Gastrocnemius medialis (tissue), 4 donors: ENCODE data around the gene PRUNE2.

Experiments used
- CTCF ChIP-seq, 5 experiments: fragments of 450-650 bp in 3 of 5; fragments of 200-600 bp in 2 of 5; sonication (generic) in 2 of 5; IDR thresholded peaks in 4 of 5; conservative IDR thresholded peaks in 1 of 5; 1 replicate in 4 of 5; 2 replicates in 1 of 5; pipeline ENCODE4 v1.5.1; 2016 to 2019; ENCODE audit warnings: antibody characterized with exemption in 5 of 5, mild to moderate bottlenecking in 3 of 5, moderate library complexity in 3 of 5
- POLR2A ChIP-seq, 2 donors: fragments of 450-650 bp; IDR thresholded peaks; one replicate each; pipeline ENCODE4 v1.6.1; 2017; ENCODE audit warnings: antibody characterized with exemption in 2 of 2, mild to moderate bottlenecking in 2 of 2, moderate library complexity in 2 of 2

- TF ChIP-seq CTCF (IDR thresholded peaks at IDR 0.05 in 4 of 5, conservative IDR thresholded peaks at IDR 0.05 in 1 of 5) (no peak), POLR2A (IDR thresholded peaks at IDR 0.05) (no peak)
Measured at GRCh38 chr9:76638001-76638400, 267.9 kb downstream of the PRUNE2 start.
